Epithelial cell of proximal tubule (primary cell): Measurements from ENCODE around the gene FBXW7. TPM values are rescaled to one million over a fixed set of nuclear protein-coding genes. Genes with fewer than 3 reads are reported as not detected.

Experiments used
- DNase-seq: peaks from one replicate; pipeline ENCODE4 v3.0.0-alpha.2; 2011; ENCODE audit warnings: low read depth
- H3K4me3 ChIP-seq: 2 replicates; pipeline ENCODE4 v1.5.1; 2011; ENCODE audit warnings: low read depth, mild to moderate bottlenecking, low read length
- CTCF ChIP-seq: conservative IDR thresholded peaks from 2 replicates; pipeline ENCODE4 v1.5.1; 2012; ENCODE audit warnings: low read depth, mild to moderate bottlenecking, low read length
- total RNA-seq: library from RNA; depleted of rRNA; stranded (reverse); fragments of >200 nt; gene quantifications from 2 replicates; pipeline ENCODE4 v1.2.3, GENCODE V29; 2015

FBXW7 gene
- total RNA-seq, 1 donor from 2014 or later = 32.9 TPM

- no peak for DNase-seq
- TF ChIP-seq CTCF = no peak
- H3K4me3 ChIP-seq = no peak overlapping the region
Observed at GRCh38 chr4:152372444-152372843, 163.4 kb downstream of the FBXW7 start.

DNA sequence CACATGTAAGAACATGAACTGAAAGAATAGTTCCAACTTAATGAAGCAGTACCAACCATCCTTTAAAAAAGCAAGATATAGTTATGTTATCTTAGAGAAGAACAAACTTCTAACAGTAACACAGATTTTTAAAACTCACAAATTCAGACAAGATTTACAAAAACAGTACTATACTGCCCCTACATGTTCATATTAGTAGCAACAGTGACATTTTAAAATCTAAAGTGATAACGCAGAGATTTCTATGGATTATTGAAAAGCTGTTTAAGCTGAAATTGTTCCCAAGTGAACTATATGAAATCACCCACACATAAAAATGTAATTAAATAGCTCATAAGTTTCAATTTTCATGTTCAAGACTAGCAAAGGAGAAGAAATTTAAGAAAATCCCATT, 166.0 kb downstream of the FBXW7 start:
- no peak for TF ChIP-seq CTCF
- no peak for DNase-seq
- H3K4me3 ChIP-seq = no peak overlapping the region

DNA sequence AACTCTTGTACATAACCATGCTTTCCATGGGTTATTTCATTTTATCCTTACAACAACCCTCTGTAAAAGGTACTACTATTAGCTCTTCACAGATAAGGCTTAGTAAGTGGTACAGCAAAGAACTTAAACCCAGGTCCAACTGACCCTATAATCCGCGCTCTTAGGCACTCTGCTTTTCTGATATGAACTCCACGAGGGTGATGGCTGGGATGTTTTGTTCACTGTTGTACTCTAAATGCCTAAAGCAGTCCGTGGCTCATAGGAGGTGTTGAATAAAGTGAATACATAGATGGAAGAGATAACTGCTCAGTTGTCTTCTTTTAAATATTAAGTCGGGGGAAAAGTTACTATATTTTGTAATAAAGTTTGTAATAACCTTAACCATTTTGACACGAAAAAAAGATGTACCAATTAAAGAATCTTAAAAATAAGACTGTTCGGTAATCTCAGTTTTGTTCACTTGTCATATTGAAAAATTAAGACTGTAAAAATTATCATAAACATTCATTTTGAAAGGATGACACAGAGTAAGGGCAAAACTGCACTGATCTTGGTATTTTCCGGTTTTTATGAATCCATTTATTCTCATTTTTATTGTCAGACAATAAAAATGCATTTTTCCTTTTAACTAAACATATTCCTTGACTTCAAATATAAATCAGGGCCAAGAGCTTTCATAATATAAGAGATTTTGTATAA, 166.5 kb downstream of the FBXW7 start:
- TF ChIP-seq CTCF = no peak
- H3K4me3 ChIP-seq = no peak overlapping the region
- DNase-seq = no peak

- DNase-seq = no peak
- H3K4me3 ChIP-seq = no peak overlapping the region
- TF ChIP-seq CTCF = no peak
Observed at GRCh38 chr4:152368001-152368400, 167.9 kb downstream of the FBXW7 start.

GRCh38 chr4:152364883-152365282, 171.0 kb downstream of the FBXW7 start:
- no peak for TF ChIP-seq CTCF
- no peak overlapping the region for H3K4me3 ChIP-seq
- DNase-seq = no peak

GRCh38 chr4:152364383-152364782, 171.5 kb downstream of the FBXW7 start:
- no peak overlapping the region for H3K4me3 ChIP-seq
- no peak for DNase-seq
- TF ChIP-seq CTCF = no peak

DNA sequence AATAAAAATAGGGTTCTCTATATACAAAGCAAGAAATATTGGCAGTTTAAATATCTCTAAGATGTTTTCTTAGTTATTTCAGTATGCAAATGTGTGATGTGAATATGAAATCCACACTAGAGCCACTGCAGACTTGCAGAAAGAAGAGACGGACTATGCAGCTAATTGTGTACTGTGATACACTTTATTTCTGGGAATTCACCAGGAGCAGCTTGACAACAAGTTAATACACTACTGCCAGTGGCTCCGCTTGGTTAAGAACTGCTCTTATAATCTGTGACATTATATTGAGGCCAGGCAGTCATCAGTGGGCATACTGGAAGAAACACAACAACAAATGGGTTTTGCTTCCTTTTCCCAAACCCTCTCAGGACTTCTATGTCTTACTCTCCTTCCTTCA, 172.0 kb downstream of the FBXW7 start:
- no peak overlapping the region for H3K4me3 ChIP-seq
- TF ChIP-seq CTCF = no peak
- no peak for DNase-seq
